Naive B cell (primary cell): Measurements from ENCODE around the gene FBXO38. TPM values are rescaled to one million over a fixed set of nuclear protein-coding genes. Genes with fewer than 3 reads are reported as not detected.

Source experiments
- polyA plus RNA-seq, 6 donors: library from polyadenylated mRNA; unstranded; fragments of 300-500 nt; fragmentation: Illumina TruSeq; gene quantifications; one replicate each; pipeline ENCODE4 v1.2.3, GENCODE V29; 2021; ENCODE audit warnings: low read depth in 6 of 6

FBXO38 gene
- polyA plus RNA-seq, 6 donors from 2014 or later, result 6.6 to 22.8 (median 19.2) TPM

Other genes starting within 250 kb of the FBXO38 start
- not detected for gene SPINK14, start 215.4 kb upstream of the FBXO38 start, polyA plus RNA-seq
- not detected for gene SPINK6, start 180.9 kb upstream of the FBXO38 start, polyA plus RNA-seq
- not detected for gene MARCOL, start 145.4 kb upstream of the FBXO38 start, polyA plus RNA-seq
- gene SPINK13, start 115.2 kb upstream of the FBXO38 start, polyA plus RNA-seq, result not detected
- not detected for gene SPINK7, start 71.5 kb upstream of the FBXO38 start, polyA plus RNA-seq
- gene SPINK9, start 48.4 kb upstream of the FBXO38 start, polyA plus RNA-seq, result not detected